ENCODE results near the gene TOP3A. TPM values are rescaled to one million over a fixed set of nuclear protein-coding genes. Genes with fewer than 3 reads are reported as not detected.
A peak's percentile ranks its signal among the peaks of the same experiment; 100 is the strongest.

The TOP3A gene
- total RNA-seq, 1 donor, result 45.8 TPM

DNA sequence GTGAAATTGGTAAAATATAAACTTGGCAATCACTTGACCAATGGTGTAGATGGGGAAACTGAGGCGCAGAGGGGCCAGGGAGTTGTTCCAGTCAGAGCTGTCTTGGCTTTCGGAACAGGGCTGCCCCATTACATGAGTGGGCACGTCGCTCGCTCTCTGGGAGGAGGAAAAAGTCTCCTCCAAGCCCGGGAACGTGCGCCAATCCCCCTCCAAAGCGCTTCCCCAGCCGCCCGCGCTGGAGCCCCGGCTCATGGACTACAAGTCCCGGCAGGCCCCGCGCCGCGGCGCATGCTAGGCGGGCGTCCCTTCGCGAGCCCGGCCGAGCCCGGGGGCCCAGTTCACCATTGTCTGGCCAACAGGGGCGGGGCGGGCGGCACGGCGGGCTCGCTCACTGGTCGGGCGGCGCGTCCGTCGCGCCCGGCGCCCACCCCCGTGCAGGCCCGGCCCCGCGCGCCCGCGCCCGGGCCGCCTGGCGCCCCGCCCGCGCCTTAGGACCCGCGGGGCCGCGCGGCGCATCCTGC lies 89.6 kb downstream of the TOP3A start, which contains the start of gene LLGL1:
TSS of gene LLGL1 (plus strand) at position 515 of the 521 bp plus-strand sequence. CDS start 48 bp downstream, outside the sequence.
- peak; percentile 96 for DNase-seq (ENCODE audit: low read depth)
- TF ChIP-seq, protein P1, sequence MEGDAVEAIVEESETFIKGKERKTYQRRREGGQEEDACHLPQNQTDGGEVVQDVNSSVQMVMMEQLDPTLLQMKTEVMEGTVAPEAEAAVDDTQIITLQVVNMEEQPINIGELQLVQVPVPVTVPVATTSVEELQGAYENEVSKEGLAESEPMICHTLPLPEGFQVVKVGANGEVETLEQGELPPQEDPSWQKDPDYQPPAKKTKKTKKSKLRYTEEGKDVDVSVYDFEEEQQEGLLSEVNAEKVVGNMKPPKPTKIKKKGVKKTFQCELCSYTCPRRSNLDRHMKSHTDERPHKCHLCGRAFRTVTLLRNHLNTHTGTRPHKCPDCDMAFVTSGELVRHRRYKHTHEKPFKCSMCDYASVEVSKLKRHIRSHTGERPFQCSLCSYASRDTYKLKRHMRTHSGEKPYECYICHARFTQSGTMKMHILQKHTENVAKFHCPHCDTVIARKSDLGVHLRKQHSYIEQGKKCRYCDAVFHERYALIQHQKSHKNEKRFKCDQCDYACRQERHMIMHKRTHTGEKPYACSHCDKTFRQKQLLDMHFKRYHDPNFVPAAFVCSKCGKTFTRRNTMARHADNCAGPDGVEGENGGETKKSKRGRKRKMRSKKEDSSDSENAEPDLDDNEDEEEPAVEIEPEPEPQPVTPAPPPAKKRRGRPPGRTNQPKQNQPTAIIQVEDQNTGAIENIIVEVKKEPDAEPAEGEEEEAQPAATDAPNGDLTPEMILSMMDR (IDR thresholded peaks at IDR 0.05; ENCODE audit: insufficient read depth, low read depth, low read length), result no peak
- peak within 1 kb of the TSS; percentile 94 for H3K4me3 ChIP-seq (ENCODE audit: low read depth, low read length)

DNA sequence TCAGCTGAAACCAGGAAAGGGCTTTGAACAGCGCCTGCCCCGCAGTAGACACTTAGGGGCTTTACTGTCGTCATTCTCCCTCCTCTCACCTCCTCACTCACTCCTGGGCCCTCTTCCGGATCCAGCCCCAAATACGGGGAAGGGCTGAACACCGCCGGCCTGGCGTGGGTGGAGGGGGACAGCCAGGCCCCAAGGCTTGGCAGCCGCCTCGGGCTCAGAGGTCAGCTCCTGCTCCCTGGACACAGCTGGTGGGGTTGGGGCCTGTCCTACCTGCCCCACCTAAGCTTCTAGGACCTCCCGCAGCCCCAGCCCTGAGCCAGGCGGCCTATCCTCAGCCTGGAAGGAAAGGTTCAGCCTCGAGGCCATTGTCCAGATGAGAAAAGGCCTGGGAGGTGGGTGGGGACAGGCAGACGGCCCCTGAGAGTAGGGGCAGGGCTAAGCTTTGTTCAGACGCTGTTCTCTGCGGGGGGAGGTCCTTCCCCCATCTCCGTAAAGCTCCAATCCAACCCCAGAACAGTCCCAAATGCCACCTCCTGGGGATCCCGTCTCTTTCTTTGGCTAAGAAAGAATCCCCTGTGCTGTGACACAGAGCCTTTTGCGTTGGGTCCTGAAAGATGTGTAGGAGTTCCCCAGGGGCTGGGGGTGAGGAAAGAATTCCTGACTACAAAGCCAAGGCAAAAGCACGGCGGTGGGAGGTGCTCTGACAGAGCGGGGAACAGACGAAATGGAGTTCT lies 90.2 kb downstream of the TOP3A start:
- H3K4me3 ChIP-seq (ENCODE audit: low read depth, low read length), result peak overlapping the region; percentile 43
- DNase-seq (ENCODE audit: low read depth), result peak; percentile 24

DNA sequence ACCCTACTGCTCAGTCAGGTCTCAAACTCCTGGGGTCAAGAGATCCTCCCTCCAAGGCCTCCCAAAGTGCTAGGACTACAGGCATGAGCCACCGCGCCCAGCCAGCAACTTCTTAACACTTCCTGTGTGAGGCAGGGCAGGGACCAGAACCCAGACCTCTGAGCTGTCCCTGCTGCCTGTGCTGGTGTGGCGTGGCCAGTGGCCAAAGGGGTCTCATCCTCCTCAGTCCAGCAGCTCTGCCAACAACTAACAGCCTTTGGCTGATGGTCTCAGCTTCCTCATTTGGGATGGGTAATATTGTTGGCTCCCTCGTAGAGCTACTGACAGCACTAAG lies 90.8 kb downstream of the TOP3A start:
- TF ChIP-seq, protein P1 (IDR thresholded peaks at IDR 0.05; ENCODE audit: insufficient read depth, low read depth, low read length), result no peak
- no peak for DNase-seq (ENCODE audit: low read depth)
- no peak overlapping the region for H3K4me3 ChIP-seq (ENCODE audit: low read depth, low read length)

More for the DNA sequence above, 90.2 kb downstream of the TOP3A start:
- TF ChIP-seq, protein P1 (IDR thresholded peaks at IDR 0.05; ENCODE audit: insufficient read depth, low read depth, low read length), result no peak

Other genes starting within 250 kb of the TOP3A start
- gene DRG2, start 227.0 kb downstream of the TOP3A start, total RNA-seq, result 30.3 and 33.2 TPM in 2 replicates
- gene MYO15A, start 206.2 kb downstream of the TOP3A start, total RNA-seq, result 0.43 and 0.97 TPM in 2 replicates
- 113 and 144 TPM in 2 replicates for gene ALKBH5, start 131.2 kb downstream of the TOP3A start, total RNA-seq
- 44.0 and 49.3 TPM in 2 replicates for gene LLGL1, start 89.4 kb downstream of the TOP3A start, total RNA-seq
- gene FLII, start 56.3 kb downstream of the TOP3A start, total RNA-seq, result 205 and 244 TPM in 2 replicates
- gene MIEF2, start 54.3 kb downstream of the TOP3A start, total RNA-seq, result 16.4 and 18.4 TPM in 2 replicates
- 17.1 and 21.6 TPM in 2 replicates for gene SMCR8, start 299 bp upstream of the TOP3A start, total RNA-seq
- gene SHMT1, start 48.6 kb upstream of the TOP3A start, total RNA-seq, result 13.2 and 14.2 TPM in 2 replicates
- gene EVPLL, start 62.8 kb upstream of the TOP3A start, total RNA-seq, result not detected in 2 replicates
- not detected in 2 replicates for gene LGALS9C, start 161.8 kb upstream of the TOP3A start, total RNA-seq